ENCODE measurements around the gene PLA2G2A. TPM values are rescaled to one million over a fixed set of nuclear protein-coding genes. Genes with fewer than 3 reads are reported as not detected.

Gene PLA2G2A
- total and polyA plus RNA-seq, 7 donors, result 72.3 to 1,282 (median 158) TPM

DNA sequence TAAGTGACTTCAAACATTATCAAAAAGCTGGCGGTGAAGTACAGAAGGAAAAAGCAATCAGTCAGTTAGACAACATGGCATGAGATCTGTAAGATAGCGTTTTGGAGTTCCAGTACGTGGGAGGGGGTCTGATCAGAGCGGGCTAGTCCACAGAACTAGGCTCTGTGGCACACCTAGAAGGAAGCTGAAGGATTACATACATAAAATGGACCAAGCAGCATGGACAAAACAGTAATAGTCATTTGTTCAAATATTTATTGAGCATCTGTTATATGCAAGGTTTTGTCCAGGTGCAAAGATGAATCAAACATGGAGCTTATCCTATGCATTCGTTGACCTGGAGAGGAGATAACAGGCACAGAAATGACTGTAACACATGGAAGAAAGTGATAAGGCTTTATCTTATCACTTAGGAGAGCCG is 33.1 kb downstream of the PLA2G2A start:
- TF ChIP-seq POLR2A (IDR thresholded peaks at IDR 0.05) (no peak), EP300 (IDR thresholded peaks at IDR 0.05) (no peak), POLR2AphosphoS5 (IDR thresholded peaks at IDR 0.05) (no peak)
- TF ChIP-seq, protein P1, sequence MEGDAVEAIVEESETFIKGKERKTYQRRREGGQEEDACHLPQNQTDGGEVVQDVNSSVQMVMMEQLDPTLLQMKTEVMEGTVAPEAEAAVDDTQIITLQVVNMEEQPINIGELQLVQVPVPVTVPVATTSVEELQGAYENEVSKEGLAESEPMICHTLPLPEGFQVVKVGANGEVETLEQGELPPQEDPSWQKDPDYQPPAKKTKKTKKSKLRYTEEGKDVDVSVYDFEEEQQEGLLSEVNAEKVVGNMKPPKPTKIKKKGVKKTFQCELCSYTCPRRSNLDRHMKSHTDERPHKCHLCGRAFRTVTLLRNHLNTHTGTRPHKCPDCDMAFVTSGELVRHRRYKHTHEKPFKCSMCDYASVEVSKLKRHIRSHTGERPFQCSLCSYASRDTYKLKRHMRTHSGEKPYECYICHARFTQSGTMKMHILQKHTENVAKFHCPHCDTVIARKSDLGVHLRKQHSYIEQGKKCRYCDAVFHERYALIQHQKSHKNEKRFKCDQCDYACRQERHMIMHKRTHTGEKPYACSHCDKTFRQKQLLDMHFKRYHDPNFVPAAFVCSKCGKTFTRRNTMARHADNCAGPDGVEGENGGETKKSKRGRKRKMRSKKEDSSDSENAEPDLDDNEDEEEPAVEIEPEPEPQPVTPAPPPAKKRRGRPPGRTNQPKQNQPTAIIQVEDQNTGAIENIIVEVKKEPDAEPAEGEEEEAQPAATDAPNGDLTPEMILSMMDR (IDR thresholded peaks at IDR 0.05), result no peak
- Histone ChIP-seq H3K4me3 (no peak overlapping the region), H3K27me3 (no peaks in the 10 kb centered on the region), H3K36me3 (no peaks in the 10 kb centered on the region), H3K9me3 (no peaks in the 10 kb centered on the region), H3K4me1 (no peaks in the 10 kb centered on the region), H3K27ac (no peak overlapping the region)
- no peak for DNase-seq
- 53 to 55% methylated on average over 6 of the region's 6 CpGs for WGBS, 2 donors
- intact Hi-C loops (cut with DNase I), result no loop called here

DNA sequence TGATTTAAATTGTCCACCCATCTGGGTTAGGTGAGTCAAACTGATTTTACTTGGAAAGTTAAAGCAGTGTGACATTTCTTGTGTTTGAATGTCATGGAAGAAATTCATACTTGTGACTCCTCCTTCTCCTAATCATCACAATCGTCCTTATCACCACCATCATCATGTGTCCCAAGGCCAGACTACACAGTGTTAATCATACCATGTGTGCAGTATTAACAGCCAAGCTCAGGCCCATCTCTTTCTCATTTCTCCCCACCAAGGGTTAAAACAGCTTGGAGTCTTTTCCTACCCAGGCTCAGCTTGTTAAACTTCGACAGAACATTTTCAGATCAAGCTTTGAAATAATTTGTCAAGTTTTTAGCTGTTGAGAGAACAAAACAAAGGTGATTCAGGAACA is 33.5 kb downstream of the PLA2G2A start:
- TF ChIP-seq EP300 (IDR thresholded peaks at IDR 0.05) (no peak), POLR2A (IDR thresholded peaks at IDR 0.05) (no peak)
- Histone ChIP-seq H3K9me3 (no peaks in the 10 kb centered on the region), H3K4me1 (no peaks in the 10 kb centered on the region), H3K27ac (no peak overlapping the region), H3K27me3 (no peaks in the 10 kb centered on the region), H3K36me3 (no peaks in the 10 kb centered on the region), H3K4me3 (no peak overlapping the region)
- 21 to 39% methylated on average over 2 of the region's 2 CpGs for WGBS, 2 donors
- intact Hi-C loops (cut with DNase I), result no loop called here
- no peak for DNase-seq

DNA sequence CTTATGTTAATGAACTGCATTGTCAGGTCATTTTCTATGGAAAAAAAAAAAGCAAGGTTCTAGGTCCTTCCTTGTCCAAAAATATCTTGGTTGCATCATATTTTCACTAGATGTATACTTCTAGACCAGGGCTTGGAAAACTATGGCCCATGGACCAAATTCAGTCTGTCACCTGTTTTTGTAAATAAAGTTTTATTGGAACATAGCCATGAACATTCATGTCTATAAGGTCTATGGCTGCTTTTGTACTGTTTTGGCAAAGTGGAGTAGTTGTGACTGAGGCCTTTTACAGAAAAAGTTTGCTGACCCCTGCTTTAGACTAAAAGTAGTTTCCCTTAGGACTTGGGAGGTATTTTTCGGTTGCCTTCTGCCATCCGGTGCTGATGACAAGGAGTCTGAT is 36.8 kb downstream of the PLA2G2A start:
- Histone ChIP-seq H3K4me3 (no peak overlapping the region), H3K36me3 (no peaks in the 10 kb centered on the region), H3K4me1 (no peaks in the 10 kb centered on the region), H3K27me3 (no peaks in the 10 kb centered on the region), H3K9me3 (no peaks in the 10 kb centered on the region), H3K27ac (no peak overlapping the region)
- intact Hi-C loops (cut with DNase I), result no loop called here
- TF ChIP-seq EP300 (IDR thresholded peaks at IDR 0.05) (no peak), POLR2A (IDR thresholded peaks at IDR 0.05) (no peak), POLR2AphosphoS5 (IDR thresholded peaks at IDR 0.05) (no peak)
- TF ChIP-seq, protein P1 (IDR thresholded peaks at IDR 0.05), result no peak
- 93 to 96% methylated on average over 2 of the region's 2 CpGs for WGBS, 2 donors
- DNase-seq, result no peak

DNA sequence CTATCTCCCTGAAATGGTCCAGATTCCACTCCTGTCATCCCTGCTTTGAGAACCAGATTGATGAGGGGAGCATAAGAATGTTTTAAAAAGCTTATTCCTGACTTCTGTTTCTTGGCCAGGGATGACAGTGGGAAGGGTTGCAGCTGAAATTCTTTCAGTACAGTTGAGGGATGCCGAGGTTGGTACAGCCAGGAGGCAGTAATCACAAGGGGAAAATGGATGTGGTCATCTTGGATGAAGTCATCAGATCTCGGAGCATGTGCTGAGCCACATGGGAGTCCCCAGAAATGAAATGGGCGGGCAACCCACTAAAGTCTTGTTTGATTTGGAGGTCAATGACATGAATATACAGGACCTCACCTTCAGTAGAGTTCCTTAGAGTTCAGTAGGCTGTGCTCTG is 37.3 kb downstream of the PLA2G2A start:
- no peak for DNase-seq
- H3K9me3 ChIP-seq, result no peaks in the 10 kb centered on the region
- H3K27me3 ChIP-seq, result no peaks in the 10 kb centered on the region
- no peak for TF ChIP-seq POLR2AphosphoS5 (IDR thresholded peaks at IDR 0.05)
- TF ChIP-seq, protein P1 (IDR thresholded peaks at IDR 0.05), result no peak
- no peak for TF ChIP-seq POLR2A (IDR thresholded peaks at IDR 0.05)
- no peak for TF ChIP-seq EP300 (IDR thresholded peaks at IDR 0.05)
- H3K4me1 ChIP-seq, result no peaks in the 10 kb centered on the region
- no peak overlapping the region for H3K4me3 ChIP-seq
- H3K27ac ChIP-seq, result no peak overlapping the region
- intact Hi-C loops (cut with DNase I), result no loop called here
- no peaks in the 10 kb centered on the region for H3K36me3 ChIP-seq
- 77 to 79% methylated on average over 3 of the region's 3 CpGs for WGBS, 2 donors

DNA sequence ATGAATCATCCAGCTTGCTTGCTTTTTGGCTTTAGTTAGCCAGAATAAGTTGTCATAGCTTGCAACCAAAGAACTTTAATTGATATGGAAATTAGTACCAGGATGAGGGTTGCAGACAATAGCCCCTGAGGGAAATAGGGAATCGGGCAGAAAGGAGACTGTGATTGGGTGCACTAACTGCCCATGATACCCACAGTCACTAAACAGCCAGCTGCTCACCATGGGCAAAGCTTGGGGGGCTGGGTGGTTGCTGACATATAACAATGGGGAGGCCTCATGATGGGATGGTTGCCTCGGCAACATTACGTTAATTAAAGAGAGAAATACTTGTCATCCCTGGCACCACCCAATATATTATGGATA is 38.2 kb downstream of the PLA2G2A start:
- Histone ChIP-seq H3K27me3 (no peaks in the 10 kb centered on the region), H3K36me3 (no peaks in the 10 kb centered on the region), H3K27ac (no peak overlapping the region), H3K4me3 (no peak overlapping the region), H3K9me3 (no peaks in the 10 kb centered on the region), H3K4me1 (no peaks in the 10 kb centered on the region)
- no peak for DNase-seq
- TF ChIP-seq EP300 (IDR thresholded peaks at IDR 0.05) (no peak), POLR2AphosphoS5 (IDR thresholded peaks at IDR 0.05) (no peak), POLR2A (IDR thresholded peaks at IDR 0.05) (no peak)
- TF ChIP-seq, protein P1 (IDR thresholded peaks at IDR 0.05), result no peak
- intact Hi-C loops (cut with DNase I), result no loop called here
- 92% methylated on average over 3 of the region's 3 CpGs for WGBS, 2 donors
